HepG2 (cell line): ENCODE results near the gene TRIM23. TPM values are rescaled to one million over a fixed set of nuclear protein-coding genes. Genes with fewer than 3 reads are reported as not detected.

ENCODE experiments used
- ATAC-seq: fragments of 200-7000 bp; cut with Tn5 transposase; 3 replicates; pipeline ENCODE4 v1.9.1; 2020; ENCODE audit warnings: mild to moderate bottlenecking, moderate library complexity
- BruUV-seq: library from RNA; stranded (reverse); fragments of 400-500 nt; replicated peaks from 2 replicates; lab custom pipeline; 2021; lab: Mats Ljungman, UMichigan
- CTCF ChIA-PET: fragments of 300-600 bp; formaldehyde crosslinking; extraction: SDS; loops from one replicate; lab custom pipeline; 2021; ENCODE audit warnings: low total read pairs, inconsistent platforms, low intra/inter-chr PET ratio; lab: Yijun Ruan, JAX
- POLR2A ChIA-PET: fragments of 350-600 bp; sonication (Branson Sonifier 250); formaldehyde crosslinking; loops from one replicate; lab custom pipeline; 2020; ENCODE audit warnings: antibody characterized with exemption, inconsistent platforms; lab: Yijun Ruan, JAX
- DNase-seq: peaks from one replicate; pipeline ENCODE4 v3.0.0-alpha.2; 2015; ENCODE audit warnings: low spot score
- FAIRE-seq: peaks from 3 replicates; lab custom pipeline; 2011; peaks lifted over from hg19 to GRCh38; lab: Jason Lieb, UNC
- H2AFZ ChIP-seq: one replicate; pipeline ENCODE4 v1.6.1; 2011; ENCODE audit warnings: low read length, inconsistent platforms
- H3K27ac ChIP-seq: fragments of 300-600 bp; 3 replicates; pipeline ENCODE4 v1.8.0; 2011; ENCODE audit warnings: mixed run types, mild to moderate bottlenecking, mixed read lengths, low read length, inconsistent platforms; ENCODE audit not compliant: insufficient read depth; ENCODE audit errors: extremely low read length
- H3K27me3 ChIP-seq, 2 experiments: fragments of 200-600 bp in 1 of 2; 2 replicates in 1 of 2; 3 replicates in 1 of 2; pipeline versions ENCODE4 v1.6.0 to v1.8.0; 2011; ENCODE audit warnings: low read length in 2 of 2, mild to moderate bottlenecking in 2 of 2, moderate library complexity in 2 of 2, inconsistent platforms in 1 of 2; ENCODE audit not compliant: insufficient read depth in 2 of 2, control insufficient read depth in 1 of 2
- H3K36me3 ChIP-seq, 2 experiments: fragments of 200-600 bp in 1 of 2; replicated peaks in 1 of 2; 2 replicates in 1 of 2; 3 replicates in 1 of 2; pipeline versions ENCODE4 v1.5.1 to v1.8.0; 2011; ENCODE audit warnings: low read length in 2 of 2, inconsistent platforms in 1 of 2; ENCODE audit not compliant: insufficient read depth in 2 of 2, control insufficient read depth in 1 of 2
- H3K4me1 ChIP-seq: 2 replicates; pipeline ENCODE4 v1.5.1; 2012; ENCODE audit warnings: low read length, inconsistent platforms; ENCODE audit not compliant: insufficient read depth
- H3K4me2 ChIP-seq: 2 replicates; pipeline ENCODE4 v1.6.0; 2011; ENCODE audit warnings: low read depth, low read length, inconsistent platforms
- H3K4me3 ChIP-seq, 3 experiments: fragments of 200-600 bp in 1 of 3; sonication (generic), shearing (Covaris generic) in 1 of 3; replicated peaks in 1 of 3; 2 replicates each; pipeline ENCODE4 v1.5.1; 2011 to 2016; ENCODE audit warnings: low read length in 3 of 3, inconsistent platforms in 2 of 3, low read depth in 2 of 3, mild to moderate bottlenecking in 2 of 3, control low read depth in 1 of 3, mixed read lengths in 1 of 3; ENCODE audit not compliant: insufficient read depth in 1 of 3
- H3K79me2 ChIP-seq: one replicate; pipeline ENCODE4 v1.6.1; 2011; ENCODE audit warnings: low read length, inconsistent platforms; ENCODE audit not compliant: insufficient read depth
- H3K9ac ChIP-seq: 2 replicates; pipeline ENCODE4 v1.6.0; 2011; ENCODE audit warnings: mild to moderate bottlenecking, low read depth, low read length, inconsistent platforms; ENCODE audit not compliant: insufficient read depth
- H3K9me3 ChIP-seq: 2 replicates; pipeline ENCODE4 v1.5.1; 2012; ENCODE audit warnings: mild to moderate bottlenecking, low read length
- H4K20me1 ChIP-seq: 2 replicates; pipeline ENCODE4 v1.6.0; 2011; ENCODE audit warnings: inconsistent platforms, mild to moderate bottlenecking, low read length, moderate library complexity; ENCODE audit not compliant: insufficient read depth
- ATF4 ChIP-seq, 2 experiments: fragments of 450-650 bp in 1 of 2; sonication (generic) in 1 of 2; formaldehyde crosslinking; IDR thresholded peaks; 2 replicates each; pipeline versions ENCODE4 v1.5.0 to v1.8.0; 2020 to 2022; ENCODE audit warnings: mild to moderate bottlenecking in 1 of 2, missing genetic modification reagents in 1 of 2
- FOSL2 ChIP-seq: sonication (generic); formaldehyde crosslinking; IDR thresholded peaks from 2 replicates; pipeline ENCODE4 v1.4.0; 2020; ENCODE audit warnings: missing genetic modification reagents
- FOXA3 ChIP-seq: IDR thresholded peaks from 2 replicates; pipeline ENCODE4 v1.6.1; 2016; ENCODE audit warnings: missing genetic modification reagents, missing compliant biosample characterization
- HNF4G ChIP-seq, 2 experiments: sonication (generic) in 1 of 2; formaldehyde crosslinking in 1 of 2; IDR thresholded peaks; 2 replicates each; pipeline versions ENCODE4 v1.4.0 to v1.6.1; 2011 to 2020; ENCODE audit warnings: borderline replicate concordance in 2 of 2, low read depth in 2 of 2, mild to moderate bottlenecking in 2 of 2, low read length in 1 of 2, missing genetic modification reagents in 1 of 2, moderate library complexity in 1 of 2
- MYNN ChIP-seq: sonication (generic); formaldehyde crosslinking; IDR thresholded peaks from 2 replicates; pipeline ENCODE4 v1.4.0; 2020; ENCODE audit warnings: mild to moderate bottlenecking, low read depth, missing genetic modification reagents
- MZF1 ChIP-seq: sonication (generic); formaldehyde crosslinking; IDR thresholded peaks from 2 replicates; pipeline ENCODE4 v1.8.1; 2023; ENCODE audit warnings: mild to moderate bottlenecking, missing genetic modification reagents, borderline replicate concordance
- PAXIP1 ChIP-seq: sonication (generic); formaldehyde crosslinking; conservative IDR thresholded peaks from 2 replicates; pipeline ENCODE4 v1.4.0; 2020; ENCODE audit warnings: mild to moderate bottlenecking, missing genetic modification reagents, moderate library complexity
- SALL1 ChIP-seq: sonication (generic); formaldehyde crosslinking; IDR thresholded peaks from 2 replicates; pipeline ENCODE4 v1.8.0; 2022; ENCODE audit warnings: mild to moderate bottlenecking, missing genetic modification reagents
- SMYD3 ChIP-seq: sonication (generic); formaldehyde crosslinking; IDR thresholded peaks from 2 replicates; pipeline ENCODE4 v1.8.1; 2023; ENCODE audit warnings: mild to moderate bottlenecking, missing genetic modification reagents
- SNAI1 ChIP-seq: sonication (generic); formaldehyde crosslinking; IDR thresholded peaks from 2 replicates; pipeline ENCODE4 v1.5.0; 2020; ENCODE audit warnings: mild to moderate bottlenecking, missing genetic modification reagents, borderline replicate concordance
- SNAPC4 ChIP-seq: sonication (generic); formaldehyde crosslinking; IDR thresholded peaks from 2 replicates; pipeline ENCODE4 v1.4.0; 2020; ENCODE audit warnings: mild to moderate bottlenecking, missing genetic modification reagents
- ZNF224 ChIP-seq: sonication (generic); formaldehyde crosslinking; IDR thresholded peaks from 2 replicates; pipeline ENCODE4 v1.5.0; 2020; ENCODE audit warnings: mild to moderate bottlenecking, missing genetic modification reagents
- ZNF431 ChIP-seq: sonication (generic); formaldehyde crosslinking; IDR thresholded peaks from 2 replicates; pipeline ENCODE4 v1.9.0; 2022; ENCODE audit warnings: missing genetic modification reagents, low read depth, mild to moderate bottlenecking, borderline replicate concordance
- ZNF776 ChIP-seq: sonication (generic); formaldehyde crosslinking; IDR thresholded peaks from 2 replicates; pipeline ENCODE4 v1.4.0; 2020; ENCODE audit warnings: mild to moderate bottlenecking, missing genetic modification reagents
- ZNF777 ChIP-seq: sonication (generic); formaldehyde crosslinking; IDR thresholded peaks from 2 replicates; pipeline ENCODE4 v1.4.0; 2020; ENCODE audit warnings: missing genetic modification reagents
- WGBS: methylation state at CpG from one replicate; pipeline ENCODE4 v1.1.6; 2017; ENCODE audit warnings: low lambda C conversion rate; 5-methylcytosine and 5-hydroxymethylcytosine counted together
- in situ Hi-C: cut with HindIII; loops from 2 replicates; pipeline ENCODE4 v1.10.0; 2017; ENCODE audit warnings: low pct_unique_long_range_greater_than_20kb; ENCODE audit not compliant: extremely low pct_ligation_motif_present
- intact Hi-C: fragments of 100-400 bp; cut with micrococcal nuclease; formaldehyde crosslinking; loops from one replicate; pipeline ENCODE4 v1.10.0; 2022; ENCODE audit not compliant: unreplicated experiment
- polyA plus RNA-seq, 8 experiments: library from polyadenylated mRNA; depleted of rRNA in 3 of 8; stranded (reverse) in 7 of 8; unstranded in 1 of 8; fragments of >200 nt; fragmentation: Illumina TruSeq in 4 of 8; extraction: Trizol in 4 of 8; gene quantifications; 2 replicates each; pipeline versions ENCODE4 v1.2.1 to v1.2.3, GENCODE V29; 2011 to 2016; ENCODE audit warnings: low read depth in 4 of 8, missing spikeins in 1 of 8, mixed read lengths in 1 of 8; ENCODE audit not compliant: insufficient read depth in 1 of 8
- total RNA-seq, 5 experiments: library from RNA; depleted of rRNA; stranded (reverse); fragments of >200 nt; fragmentation: Illumina TruSeq; extraction: Trizol; gene quantifications; 2 replicates each; pipeline ENCODE4 v1.2.3, GENCODE V29; 2016; ENCODE audit warnings: low read depth in 1 of 5

TRIM23 gene
- total and polyA plus RNA-seq, 2 of the 13 experiments (the other 11 are each of a cell fraction or from before 2014, with no cell fraction given), result 4.6 to 11.4 TPM

- Histone ChIP-seq H3K9me3 (no peaks in the 10 kb centered on the region), H3K36me3 (peaks cover 2 to 8% of the 10 kb centered on the region in 2 experiments; a peak in 4 of 5 replicates), H4K20me1 (no peaks in the 10 kb centered on the region), H3K27me3 (no peaks in the 10 kb centered on the region), H3K4me3 (no peak overlapping the region), H3K4me1 (peaks cover 24% of the 10 kb centered on the region), H3K4me2 (peak overlapping the region; percentile 38; the same call in 1 of the 2 replicates), H3K9ac (no peak overlapping the region), H3K27ac (peak overlapping the region; percentile 66), H3K79me2 (peaks cover 11% of the 10 kb centered on the region), H2AFZ (no peak overlapping the region)
- DNase-seq (peak; percentile 50), ATAC-seq (peak; percentile 83), FAIRE-seq (peak; percentile 12)
- intact Hi-C loops, result no loop called here
- CTCF ChIA-PET, result no interaction called here
- no TSS peak for BruUV-seq
- POLR2A ChIA-PET, result no interaction called here
- in situ Hi-C loops, result no loop called here
- 50% methylated on average over 2 of the region's 2 CpGs for WGBS
- TF ChIP-seq SNAPC4 (CRISPR knock-in tag) (no peak), ZNF431 (CRISPR knock-in tag) (no peak), ZNF224 (CRISPR knock-in tag) (no peak), HNF4G (IDR thresholded peaks at IDR 0.05; ENCODE audit: borderline replicate concordance, low read depth, low read length) (0 out of 2 replicates have a peak, but pooled peaks have one; percentile 5), HNF4G (CRISPR knock-in tag; IDR thresholded peaks at IDR 0.05; ENCODE audit: borderline replicate concordance, low read depth) (no peak), FOSL2 (CRISPR knock-in tag) (peak; percentile 20; the same call in 1 of the 2 replicates), PAXIP1 (CRISPR knock-in tag) (0 out of 2 replicates have a peak, but pooled peaks have one; percentile 27), ATF4 (CRISPR knock-in tag; IDR thresholded peaks at IDR 0.05) (no peak), FOXA3 (CRISPR knock-in tag) (no peak), MYNN (CRISPR knock-in tag) (no peak), MZF1 (no peak), SALL1 (CRISPR knock-in tag) (0 out of 2 replicates have a peak, but pooled peaks have one; percentile 23), ZNF777 (CRISPR knock-in tag) (no peak), SNAI1 (CRISPR knock-in tag) (no peak), SMYD3 (CRISPR knock-in tag) (no peak), ZNF776 (CRISPR knock-in tag) (no peak)
These were observed 68.0 kb downstream of the TRIM23 start for GRCh38 chr5:65556181-65556580.
